ENCODE data around the gene DNASE2B. TPM values are rescaled to one million over a fixed set of nuclear protein-coding genes. Genes with fewer than 3 reads are reported as not detected.

The DNASE2B gene
- polyA plus RNA-seq, 1 experiment: not detected

DNA sequence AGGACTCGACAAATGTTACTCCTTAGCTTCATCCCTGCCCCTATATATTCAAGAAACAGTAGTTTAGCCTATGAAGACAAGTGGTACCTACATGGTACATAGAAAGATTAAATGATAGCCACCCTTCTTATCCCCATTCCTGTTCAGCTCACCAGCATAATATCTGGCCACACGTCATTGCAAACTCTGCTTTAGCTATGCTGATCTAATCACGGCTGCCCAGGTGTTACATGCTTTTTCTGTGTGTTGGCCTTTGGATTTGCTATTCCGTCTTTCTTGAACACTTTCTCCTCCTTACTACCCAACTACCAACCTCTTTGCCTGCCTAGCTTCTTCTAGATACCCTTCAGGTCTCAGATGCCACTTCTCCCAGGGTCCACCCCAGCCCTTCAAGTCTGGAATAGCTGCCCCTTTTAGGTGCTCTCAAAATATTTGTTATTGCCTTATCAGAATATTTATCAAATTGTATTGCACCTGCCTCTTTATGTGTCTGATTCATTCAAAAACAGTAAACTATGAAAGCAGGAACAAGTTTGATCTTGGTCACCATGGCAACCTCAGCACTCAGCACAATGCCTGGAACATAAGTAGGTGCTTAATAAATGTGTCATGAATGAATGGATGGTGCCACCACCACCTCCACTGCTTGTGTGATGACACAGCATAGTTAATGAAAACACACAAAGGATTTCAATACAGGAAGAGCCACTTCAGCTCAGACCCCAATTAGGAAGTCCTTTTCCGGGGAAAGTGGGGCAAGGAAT lies 11.4 kb upstream of the DNASE2B start:
- DNase-seq (ENCODE audit: low read depth): no peak
- POLR2A ChIA-PET: interaction anchor here (0.6 kb wide), 1 partner anchor 223 kb away, joined by 3 read pairs; no protein-coding TSS in a partner anchor

DNA sequence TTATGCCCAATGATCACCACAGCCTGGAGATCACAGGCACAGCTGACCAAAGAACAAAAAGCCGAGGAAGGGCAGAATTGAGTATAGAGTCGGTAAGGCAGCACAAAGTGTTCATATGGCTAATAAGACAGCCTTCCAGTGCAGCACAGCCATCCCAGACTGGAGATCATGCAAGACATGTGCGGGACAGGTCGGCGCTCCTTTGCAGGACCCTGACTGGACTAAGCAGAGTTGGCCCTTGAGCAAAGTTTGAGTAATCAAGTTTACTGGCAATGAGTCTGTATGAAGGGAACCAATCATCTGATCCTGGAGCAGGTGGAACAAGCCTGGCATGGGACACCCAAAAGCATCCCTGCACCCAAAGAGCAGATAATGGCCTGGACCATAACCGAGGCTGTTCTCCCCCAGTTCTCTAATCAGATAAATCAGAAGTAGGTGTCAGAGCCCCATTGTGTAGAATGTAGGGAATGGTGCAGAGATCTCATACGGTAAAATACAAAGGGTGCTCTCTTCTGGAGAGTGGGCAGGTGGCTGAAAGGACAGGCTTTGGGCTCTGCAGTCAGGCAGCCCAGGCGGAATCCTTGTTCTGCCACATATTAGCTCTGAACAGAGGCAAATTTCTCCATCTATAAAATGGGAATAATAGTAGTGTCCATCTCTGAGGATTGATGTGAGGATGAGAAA lies 10.7 kb upstream of the DNASE2B start:
- Histone ChIP-seq H3K27me3 (ENCODE audit: control insufficient read depth, insufficient read depth, low read length) (no peaks in the 10 kb centered on the region), H3K4me3 (ENCODE audit: low read depth, low read length) (no peak overlapping the region), H3K36me3 (ENCODE audit: control insufficient read depth, insufficient read depth, low read length) (no peaks in the 10 kb centered on the region)
- TF ChIP-seq, protein P1, sequence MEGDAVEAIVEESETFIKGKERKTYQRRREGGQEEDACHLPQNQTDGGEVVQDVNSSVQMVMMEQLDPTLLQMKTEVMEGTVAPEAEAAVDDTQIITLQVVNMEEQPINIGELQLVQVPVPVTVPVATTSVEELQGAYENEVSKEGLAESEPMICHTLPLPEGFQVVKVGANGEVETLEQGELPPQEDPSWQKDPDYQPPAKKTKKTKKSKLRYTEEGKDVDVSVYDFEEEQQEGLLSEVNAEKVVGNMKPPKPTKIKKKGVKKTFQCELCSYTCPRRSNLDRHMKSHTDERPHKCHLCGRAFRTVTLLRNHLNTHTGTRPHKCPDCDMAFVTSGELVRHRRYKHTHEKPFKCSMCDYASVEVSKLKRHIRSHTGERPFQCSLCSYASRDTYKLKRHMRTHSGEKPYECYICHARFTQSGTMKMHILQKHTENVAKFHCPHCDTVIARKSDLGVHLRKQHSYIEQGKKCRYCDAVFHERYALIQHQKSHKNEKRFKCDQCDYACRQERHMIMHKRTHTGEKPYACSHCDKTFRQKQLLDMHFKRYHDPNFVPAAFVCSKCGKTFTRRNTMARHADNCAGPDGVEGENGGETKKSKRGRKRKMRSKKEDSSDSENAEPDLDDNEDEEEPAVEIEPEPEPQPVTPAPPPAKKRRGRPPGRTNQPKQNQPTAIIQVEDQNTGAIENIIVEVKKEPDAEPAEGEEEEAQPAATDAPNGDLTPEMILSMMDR (IDR thresholded peaks at IDR 0.05; ENCODE audit: insufficient read depth, low read depth, low read length): no peak
- POLR2A ChIA-PET: no interaction called here
- CTCF ChIA-PET: no interaction called here
- DNase-seq (ENCODE audit: low read depth): no peak

More for the DNA sequence above, 11.4 kb upstream of the DNASE2B start:
- no peaks in the 10 kb centered on the region for H3K36me3 ChIP-seq (ENCODE audit: control insufficient read depth, insufficient read depth, low read length)
- no peaks in the 10 kb centered on the region for H3K27me3 ChIP-seq (ENCODE audit: control insufficient read depth, insufficient read depth, low read length)
- H3K4me3 ChIP-seq (ENCODE audit: low read depth, low read length): no peak overlapping the region
- CTCF ChIA-PET: no interaction called here
- TF ChIP-seq, protein P1 (IDR thresholded peaks at IDR 0.05; ENCODE audit: insufficient read depth, low read depth, low read length): no peak

DNA sequence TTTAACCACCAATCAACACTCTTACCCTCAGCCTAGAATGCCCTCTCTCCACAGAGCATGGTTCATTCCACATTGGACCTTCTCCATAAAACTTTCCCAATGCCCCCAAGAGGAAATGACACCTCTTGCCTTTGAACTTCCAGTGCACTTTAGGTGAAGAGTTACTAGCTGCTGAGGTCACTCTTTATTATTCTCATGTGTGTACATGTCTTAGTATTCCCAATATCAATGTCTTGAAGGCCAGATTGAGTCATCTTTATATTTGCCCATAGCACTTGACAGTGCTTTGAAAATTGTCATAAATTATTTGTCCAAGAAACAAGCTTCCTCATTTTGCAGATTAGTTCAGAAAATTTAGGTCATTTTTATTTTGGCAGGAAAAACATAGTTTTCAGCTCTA lies 8.1 kb upstream of the DNASE2B start:
- CTCF ChIA-PET: interaction anchor here (1.1 to 1.2 kb wide), 2 partner anchors 22 to 41 kb away, joined by 3 read pairs; no protein-coding TSS in a partner anchor
- POLR2A ChIA-PET: interaction anchor here (0.6 kb wide), 1 partner anchor 87 kb away, joined by 3 read pairs; no protein-coding TSS in a partner anchor
- H3K27me3 ChIP-seq (ENCODE audit: control insufficient read depth, insufficient read depth, low read length): no peaks in the 10 kb centered on the region
- no peaks in the 10 kb centered on the region for H3K36me3 ChIP-seq (ENCODE audit: control insufficient read depth, insufficient read depth, low read length)
- TF ChIP-seq, protein P1 (IDR thresholded peaks at IDR 0.05; ENCODE audit: insufficient read depth, low read depth, low read length): no peak
- DNase-seq (ENCODE audit: low read depth): no peak
- no peak overlapping the region for H3K4me3 ChIP-seq (ENCODE audit: low read depth, low read length)

DNA sequence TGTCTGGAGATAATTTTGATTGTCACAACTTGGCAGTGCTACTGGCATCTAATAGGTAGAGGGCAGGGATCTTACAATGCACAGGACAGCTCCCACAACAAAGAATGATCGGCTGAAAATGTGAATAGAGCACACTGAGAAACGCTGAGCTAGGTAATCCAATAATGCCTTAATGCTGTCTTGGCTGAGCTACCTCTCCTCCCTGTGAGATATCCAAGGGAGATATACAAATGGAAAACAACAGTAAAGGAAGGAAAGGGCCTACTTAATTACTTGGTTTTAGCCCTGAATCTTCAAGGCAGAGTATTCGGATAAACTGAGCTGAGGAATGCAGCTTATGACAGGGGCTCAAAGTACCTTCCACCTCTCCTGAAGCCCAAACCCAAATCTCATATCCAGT lies 2.9 kb downstream of the DNASE2B start:
- TF ChIP-seq, protein P1 (IDR thresholded peaks at IDR 0.05; ENCODE audit: insufficient read depth, low read depth, low read length): no peak
- Histone ChIP-seq H3K4me3 (ENCODE audit: low read depth, low read length) (no peak overlapping the region), H3K36me3 (ENCODE audit: control insufficient read depth, insufficient read depth, low read length) (no peaks in the 10 kb centered on the region), H3K27me3 (ENCODE audit: control insufficient read depth, insufficient read depth, low read length) (no peaks in the 10 kb centered on the region)
- no peak for DNase-seq (ENCODE audit: low read depth)
- ChIA-PET POLR2A (no interaction called here), CTCF (interaction anchor here (1.2 kb wide), 1 partner anchor 18 kb away, joined by 4 read pairs; no protein-coding TSS in a partner anchor)

DNA sequence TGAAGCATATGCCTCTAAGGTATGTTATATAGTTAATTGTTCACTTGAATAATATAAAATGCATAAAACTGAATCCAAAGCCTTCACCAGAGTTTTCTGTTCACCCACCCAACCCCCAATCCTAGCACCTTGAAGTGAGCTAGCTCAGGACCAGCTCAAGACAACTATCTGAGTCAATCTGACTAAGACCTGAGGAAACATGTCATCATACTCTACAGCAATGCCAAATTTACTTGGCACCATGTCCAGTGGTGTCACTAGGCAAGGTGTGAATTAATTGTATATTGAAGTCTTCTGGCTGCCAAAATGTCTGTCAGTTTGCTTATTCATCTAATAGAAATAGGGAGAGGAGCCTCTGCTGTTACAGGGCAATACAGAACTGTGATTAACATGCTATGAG lies 3.8 kb downstream of the DNASE2B start:
- Histone ChIP-seq H3K4me3 (ENCODE audit: low read depth, low read length) (no peak overlapping the region), H3K36me3 (ENCODE audit: control insufficient read depth, insufficient read depth, low read length) (no peaks in the 10 kb centered on the region), H3K27me3 (ENCODE audit: control insufficient read depth, insufficient read depth, low read length) (no peaks in the 10 kb centered on the region)
- CTCF ChIA-PET: interaction anchor here (1.2 kb wide), 1 partner anchor 17 kb away, joined by 4 read pairs; no protein-coding TSS in a partner anchor
- TF ChIP-seq, protein P1 (IDR thresholded peaks at IDR 0.05; ENCODE audit: insufficient read depth, low read depth, low read length): no peak
- POLR2A ChIA-PET: no interaction called here
- DNase-seq (ENCODE audit: low read depth): no peak

Data from BJ (cell line).